Kidney epithelial cell (primary cell): Measurements from ENCODE around the gene NCAM1. TPM values are rescaled to one million over a fixed set of nuclear protein-coding genes. Genes with fewer than 3 reads are reported as not detected.

Source experiments
- DNase-seq: peaks from one replicate; pipeline ENCODE4 v3.0.0-alpha.2; 2010; ENCODE audit warnings: low read depth
- H3K27me3 ChIP-seq: 2 replicates; pipeline ENCODE4 v1.6.0; 2011; ENCODE audit warnings: low read length; ENCODE audit not compliant: control insufficient read depth, insufficient read depth
- H3K36me3 ChIP-seq: 2 replicates; pipeline ENCODE4 v1.5.1; 2011; ENCODE audit warnings: low read length; ENCODE audit not compliant: control insufficient read depth, insufficient read depth
- H3K4me3 ChIP-seq: 2 replicates; pipeline ENCODE4 v1.5.1; 2011; ENCODE audit warnings: low read depth, mild to moderate bottlenecking, control low read depth, low read length
- total RNA-seq: library from RNA; depleted of rRNA; stranded (reverse); fragments of >200 nt; gene quantifications from 2 replicates; pipeline ENCODE4 v1.2.3, GENCODE V29; 2015
- TF ChIP-seq, protein P1 (sequence below): IDR thresholded peaks from 2 replicates; pipeline ENCODE4 v1.5.1; 2011; ENCODE audit warnings: mild to moderate bottlenecking, moderate library complexity, low read length, control low read depth, inconsistent platforms; ENCODE audit not compliant: insufficient read depth, poor library complexity, severe bottlenecking

Gene NCAM1
- total RNA-seq, 1 donor from 2014 or later: 16.5 TPM

DNA sequence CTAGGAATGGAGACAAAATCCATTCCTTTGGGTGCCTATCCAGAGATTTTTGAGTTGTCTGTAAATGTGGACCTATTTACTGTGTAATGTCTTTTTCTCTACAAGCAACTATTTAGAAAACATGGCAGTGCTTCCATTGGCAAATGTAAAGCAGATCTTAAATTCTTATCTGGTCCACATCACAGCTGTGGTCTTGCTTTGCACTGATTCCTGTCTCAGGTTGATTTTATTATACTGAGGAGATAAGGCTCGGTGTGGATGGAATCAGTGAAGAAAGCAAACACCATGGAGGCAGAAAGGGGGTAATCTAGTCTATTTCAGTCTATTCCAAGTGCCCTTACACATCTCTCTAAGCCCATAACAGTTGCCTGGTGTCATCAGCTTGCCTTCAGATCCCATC, 160.5 kb downstream of the NCAM1 start:
- Histone ChIP-seq H3K27me3 (no peaks in the 10 kb centered on the region), H3K36me3 (no peaks in the 10 kb centered on the region), H3K4me3 (no peak overlapping the region)
- TF ChIP-seq, protein P1, sequence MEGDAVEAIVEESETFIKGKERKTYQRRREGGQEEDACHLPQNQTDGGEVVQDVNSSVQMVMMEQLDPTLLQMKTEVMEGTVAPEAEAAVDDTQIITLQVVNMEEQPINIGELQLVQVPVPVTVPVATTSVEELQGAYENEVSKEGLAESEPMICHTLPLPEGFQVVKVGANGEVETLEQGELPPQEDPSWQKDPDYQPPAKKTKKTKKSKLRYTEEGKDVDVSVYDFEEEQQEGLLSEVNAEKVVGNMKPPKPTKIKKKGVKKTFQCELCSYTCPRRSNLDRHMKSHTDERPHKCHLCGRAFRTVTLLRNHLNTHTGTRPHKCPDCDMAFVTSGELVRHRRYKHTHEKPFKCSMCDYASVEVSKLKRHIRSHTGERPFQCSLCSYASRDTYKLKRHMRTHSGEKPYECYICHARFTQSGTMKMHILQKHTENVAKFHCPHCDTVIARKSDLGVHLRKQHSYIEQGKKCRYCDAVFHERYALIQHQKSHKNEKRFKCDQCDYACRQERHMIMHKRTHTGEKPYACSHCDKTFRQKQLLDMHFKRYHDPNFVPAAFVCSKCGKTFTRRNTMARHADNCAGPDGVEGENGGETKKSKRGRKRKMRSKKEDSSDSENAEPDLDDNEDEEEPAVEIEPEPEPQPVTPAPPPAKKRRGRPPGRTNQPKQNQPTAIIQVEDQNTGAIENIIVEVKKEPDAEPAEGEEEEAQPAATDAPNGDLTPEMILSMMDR: no peak
- no peak for DNase-seq

DNA sequence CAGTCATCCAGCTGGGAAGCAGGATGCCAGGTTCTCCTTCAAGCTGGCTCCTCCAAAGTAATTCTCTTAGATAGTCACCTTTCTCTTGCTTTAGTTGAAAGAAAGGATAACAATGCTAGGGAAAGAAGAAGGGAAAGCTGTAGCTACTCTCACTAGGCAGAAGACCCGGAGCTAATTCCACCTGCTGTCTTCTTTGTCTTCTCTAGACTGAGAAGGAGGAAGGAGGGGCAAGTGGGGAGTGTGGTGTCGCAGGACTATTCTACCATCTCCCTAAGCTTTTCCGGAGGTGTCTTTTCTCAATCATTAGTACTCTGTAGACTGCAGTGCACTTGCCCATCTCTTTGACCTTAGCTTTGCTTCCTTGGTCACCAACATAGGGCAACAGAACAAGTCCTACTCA, 162.8 kb downstream of the NCAM1 start:
- Histone ChIP-seq H3K27me3 (no peaks in the 10 kb centered on the region), H3K4me3 (no peak overlapping the region), H3K36me3 (no peaks in the 10 kb centered on the region)
- TF ChIP-seq, protein P1: no peak
- no peak for DNase-seq

GRCh38 chr11:113124578-113124977, 163.4 kb downstream of the NCAM1 start:
- Histone ChIP-seq H3K4me3 (no peak overlapping the region), H3K27me3 (no peaks in the 10 kb centered on the region), H3K36me3 (no peaks in the 10 kb centered on the region)
- TF ChIP-seq, protein P1: no peak
- DNase-seq: no peak

DNA sequence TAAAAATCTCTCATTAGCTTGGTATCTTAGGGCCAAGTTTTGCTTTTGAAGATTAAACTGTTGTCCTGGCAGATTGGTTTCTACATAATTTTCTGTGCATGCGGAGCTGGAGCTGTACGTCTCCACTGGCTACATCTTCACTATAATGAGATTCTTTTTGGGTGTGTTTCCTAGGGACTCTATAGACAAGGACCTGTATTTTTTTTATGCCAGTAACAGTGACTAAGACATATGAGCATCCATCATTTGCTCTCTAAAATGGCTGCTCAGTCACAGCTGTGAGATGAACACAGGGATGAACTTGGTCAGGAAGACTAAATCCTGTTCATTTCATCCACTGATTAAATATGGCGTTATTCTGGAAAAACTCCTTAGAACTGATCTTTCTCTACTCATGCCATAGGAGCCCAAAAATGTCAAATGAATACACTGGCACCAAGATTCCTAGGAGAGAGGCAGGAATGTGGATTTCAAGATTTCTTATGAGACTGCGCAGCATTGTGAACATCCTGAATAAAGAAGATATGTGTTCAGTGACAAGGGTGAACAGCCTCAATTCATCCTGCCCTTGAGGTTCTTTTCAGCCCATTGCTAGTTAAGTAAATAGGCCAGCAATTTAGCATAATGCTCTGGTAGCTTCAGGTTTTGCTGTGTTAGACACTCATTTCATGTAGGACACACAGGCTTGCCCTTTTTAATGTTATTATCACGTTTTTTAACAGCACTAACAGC, 168.2 kb downstream of the NCAM1 start:
- H3K27me3 ChIP-seq: no peaks in the 10 kb centered on the region
- TF ChIP-seq, protein P1: no peak
- DNase-seq: no peak

GRCh38 chr11:113131036-113131775, 170.0 kb downstream of the NCAM1 start:
- Histone ChIP-seq H3K4me3 (no peak overlapping the region), H3K27me3 (no peaks in the 10 kb centered on the region), H3K36me3 (no peaks in the 10 kb centered on the region)
- TF ChIP-seq, protein P1: no peak
- no peak for DNase-seq

More for the DNA sequence above, 168.2 kb downstream of the NCAM1 start:
- no peak overlapping the region for H3K4me3 ChIP-seq
- H3K36me3 ChIP-seq: no peaks in the 10 kb centered on the region

DNA sequence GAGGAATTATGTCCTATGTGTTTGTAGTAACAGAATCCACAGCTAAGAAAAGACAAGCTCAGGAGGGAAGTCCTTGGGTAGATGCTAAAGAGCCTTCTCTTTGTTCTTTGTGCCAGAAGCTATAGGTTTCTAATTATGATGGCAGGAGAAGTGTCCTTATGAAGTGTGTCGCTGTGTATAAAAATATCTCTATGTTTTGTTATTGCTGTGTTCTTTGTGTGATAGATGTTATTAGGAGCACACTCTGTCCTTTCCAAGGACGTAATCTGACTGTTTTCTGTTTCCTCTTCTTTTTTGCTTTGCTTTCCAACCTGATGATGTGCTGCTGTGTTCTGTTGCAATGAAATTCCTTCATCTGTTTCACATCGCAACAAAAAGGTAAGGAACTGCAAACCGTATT, 171.9 kb downstream of the NCAM1 start:
- no peak for DNase-seq
- no peaks in the 10 kb centered on the region for H3K27me3 ChIP-seq
- TF ChIP-seq, protein P1: no peak
- no peaks in the 10 kb centered on the region for H3K36me3 ChIP-seq
- H3K4me3 ChIP-seq: no peak overlapping the region
